ENCODE results near the gene ASB15.
A peak's percentile ranks its signal among the peaks of the same experiment; 100 is the strongest.

Gene ASB15

GRCh38 chr7:123607423-123607975 lies 5.9 kb downstream of the ASB15 start:
- no peaks in the 10 kb centered on the region for H3K36me3 ChIP-seq (ENCODE audit: insufficient read depth, low read length)
- H3K9me3 ChIP-seq (ENCODE audit: insufficient read depth, low read depth, low read length), result no peaks in the 10 kb centered on the region
- H2AFZ ChIP-seq (ENCODE audit: low read length), result no peak overlapping the region
- no peaks in the 10 kb centered on the region for H3K4me1 ChIP-seq (ENCODE audit: insufficient read depth, low read length, poor library complexity, severe bottlenecking)
- H4K20me1 ChIP-seq (ENCODE audit: insufficient read depth, low read length, poor library complexity, severe bottlenecking), result no peaks in the 10 kb centered on the region
- no peak overlapping the region for H3K4me3 ChIP-seq (ENCODE audit: low read length, poor library complexity, severe bottlenecking)
- TF ChIP-seq, protein P1, sequence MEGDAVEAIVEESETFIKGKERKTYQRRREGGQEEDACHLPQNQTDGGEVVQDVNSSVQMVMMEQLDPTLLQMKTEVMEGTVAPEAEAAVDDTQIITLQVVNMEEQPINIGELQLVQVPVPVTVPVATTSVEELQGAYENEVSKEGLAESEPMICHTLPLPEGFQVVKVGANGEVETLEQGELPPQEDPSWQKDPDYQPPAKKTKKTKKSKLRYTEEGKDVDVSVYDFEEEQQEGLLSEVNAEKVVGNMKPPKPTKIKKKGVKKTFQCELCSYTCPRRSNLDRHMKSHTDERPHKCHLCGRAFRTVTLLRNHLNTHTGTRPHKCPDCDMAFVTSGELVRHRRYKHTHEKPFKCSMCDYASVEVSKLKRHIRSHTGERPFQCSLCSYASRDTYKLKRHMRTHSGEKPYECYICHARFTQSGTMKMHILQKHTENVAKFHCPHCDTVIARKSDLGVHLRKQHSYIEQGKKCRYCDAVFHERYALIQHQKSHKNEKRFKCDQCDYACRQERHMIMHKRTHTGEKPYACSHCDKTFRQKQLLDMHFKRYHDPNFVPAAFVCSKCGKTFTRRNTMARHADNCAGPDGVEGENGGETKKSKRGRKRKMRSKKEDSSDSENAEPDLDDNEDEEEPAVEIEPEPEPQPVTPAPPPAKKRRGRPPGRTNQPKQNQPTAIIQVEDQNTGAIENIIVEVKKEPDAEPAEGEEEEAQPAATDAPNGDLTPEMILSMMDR (conservative IDR thresholded peaks at IDR 0.05; ENCODE audit: low read length), result no peak
- TF ChIP-seq EZH2phosphoT487 (IDR thresholded peaks at IDR 0.05; ENCODE audit: borderline replicate concordance), result no peak
- no peak overlapping the region for H3K4me2 ChIP-seq (ENCODE audit: low read depth, low read length, poor library complexity, severe bottlenecking)
- H3K79me2 ChIP-seq (ENCODE audit: insufficient read depth, low read length), result no peaks in the 10 kb centered on the region
- H3F3A ChIP-seq (ENCODE audit: low read depth), result no peaks in the 10 kb centered on the region
- H3K9me2 ChIP-seq (replicated peaks; ENCODE audit: low read depth, low read length), result no peaks in the 10 kb centered on the region
- no peaks in the 10 kb centered on the region for H3K27me3 ChIP-seq (ENCODE audit: insufficient read depth, low read length, poor library complexity, severe bottlenecking)
- no peak overlapping the region for H3K9ac ChIP-seq (ENCODE audit: low read depth, low read length, poor library complexity, severe bottlenecking)

DNA sequence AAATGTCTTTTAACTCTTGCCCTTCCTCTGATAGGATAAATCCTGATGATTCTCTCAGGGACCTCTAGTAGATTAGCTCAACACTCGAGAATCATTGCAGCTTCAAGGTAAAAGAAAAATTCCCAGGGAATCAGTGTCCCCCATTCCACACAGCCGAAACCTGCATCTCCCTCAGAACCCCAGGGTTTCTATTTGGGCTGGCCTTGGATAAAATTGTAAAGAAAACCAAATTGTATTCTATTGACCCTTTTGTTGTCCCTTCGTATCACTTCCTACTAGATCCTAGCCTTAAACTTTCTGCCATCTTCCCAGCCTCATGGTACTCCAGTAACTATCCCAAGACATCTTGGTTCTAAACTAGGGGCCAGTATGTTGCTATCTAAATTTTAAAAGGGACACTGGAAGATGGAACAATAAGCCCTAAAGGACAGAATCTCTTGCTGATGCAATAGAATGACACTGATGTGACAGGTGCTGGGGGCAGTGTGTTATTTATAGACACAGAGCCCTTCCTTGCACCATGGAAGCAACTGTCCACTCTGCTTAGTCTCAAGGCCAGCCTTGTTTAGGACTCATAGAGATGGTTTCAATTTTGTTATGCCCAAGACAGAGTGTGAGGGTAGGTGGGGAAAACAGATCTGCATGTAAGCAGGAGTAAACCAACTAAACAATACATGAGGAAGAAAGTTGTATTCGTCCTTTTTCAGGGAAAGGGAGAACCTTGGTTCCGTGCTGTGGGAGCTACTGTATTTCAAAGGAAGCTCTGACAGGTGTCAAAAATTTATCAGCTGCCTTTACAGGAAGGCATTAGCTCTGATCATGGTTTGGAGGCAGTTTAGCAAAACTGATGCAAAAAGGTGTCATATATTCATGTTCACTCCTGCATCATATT lies 7.6 kb downstream of the ASB15 start:
- Histone ChIP-seq H3K4me1 (ENCODE audit: insufficient read depth, low read length, poor library complexity, severe bottlenecking) (no peaks in the 10 kb centered on the region), H3K9me3 (ENCODE audit: insufficient read depth, low read depth, low read length) (no peaks in the 10 kb centered on the region), H3K27me3 (ENCODE audit: insufficient read depth, low read length, poor library complexity, severe bottlenecking) (no peaks in the 10 kb centered on the region), H3K79me2 (ENCODE audit: insufficient read depth, low read length) (no peaks in the 10 kb centered on the region), H3K9me2 (replicated peaks; ENCODE audit: low read depth, low read length) (no peaks in the 10 kb centered on the region), H3K4me3 (ENCODE audit: low read length, poor library complexity, severe bottlenecking) (no peak overlapping the region), H2AFZ (ENCODE audit: low read length) (0 out of 2 replicates have a peak overlapping the region, but pooled peaks have one; percentile 20), H4K20me1 (ENCODE audit: insufficient read depth, low read length, poor library complexity, severe bottlenecking) (no peaks in the 10 kb centered on the region), H3F3A (ENCODE audit: low read depth) (no peaks in the 10 kb centered on the region), H3K9ac (ENCODE audit: low read depth, low read length, poor library complexity, severe bottlenecking) (no peak overlapping the region), H3K4me2 (ENCODE audit: low read depth, low read length, poor library complexity, severe bottlenecking) (no peak overlapping the region), H3K36me3 (ENCODE audit: insufficient read depth, low read length) (no peaks in the 10 kb centered on the region)
- TF ChIP-seq, protein P1 (conservative IDR thresholded peaks at IDR 0.05; ENCODE audit: low read length), result no peak
- no peak for TF ChIP-seq EZH2phosphoT487 (IDR thresholded peaks at IDR 0.05; ENCODE audit: borderline replicate concordance)

DNA sequence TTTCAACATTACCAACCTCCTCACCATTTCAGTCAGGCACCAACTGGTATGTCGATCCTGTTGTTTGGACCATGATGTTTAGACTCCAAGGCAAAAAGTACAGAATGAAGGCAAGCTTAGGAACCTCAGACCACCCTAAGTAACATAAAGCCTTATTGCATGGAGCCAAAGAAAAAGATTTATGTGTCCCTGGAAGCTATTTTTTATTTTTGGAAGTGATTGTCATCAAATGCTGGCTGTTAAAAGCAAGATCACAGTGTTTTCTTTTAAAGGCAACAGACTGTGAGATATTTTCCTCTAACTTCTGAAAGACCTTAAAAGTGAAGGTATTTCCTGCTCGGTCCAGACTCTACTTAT lies 8.2 kb downstream of the ASB15 start:
- Histone ChIP-seq H3K9me3 (ENCODE audit: insufficient read depth, low read depth, low read length) (no peaks in the 10 kb centered on the region), H2AFZ (ENCODE audit: low read length) (no peak overlapping the region), H3K4me3 (ENCODE audit: low read length, poor library complexity, severe bottlenecking) (no peak overlapping the region), H3K36me3 (ENCODE audit: insufficient read depth, low read length) (no peaks in the 10 kb centered on the region), H3K27me3 (ENCODE audit: insufficient read depth, low read length, poor library complexity, severe bottlenecking) (no peaks in the 10 kb centered on the region), H3K79me2 (ENCODE audit: insufficient read depth, low read length) (no peaks in the 10 kb centered on the region), H3K9me2 (replicated peaks; ENCODE audit: low read depth, low read length) (no peaks in the 10 kb centered on the region), H3K4me2 (ENCODE audit: low read depth, low read length, poor library complexity, severe bottlenecking) (no peak overlapping the region), H3K4me1 (ENCODE audit: insufficient read depth, low read length, poor library complexity, severe bottlenecking) (no peaks in the 10 kb centered on the region), H4K20me1 (ENCODE audit: insufficient read depth, low read length, poor library complexity, severe bottlenecking) (no peaks in the 10 kb centered on the region), H3F3A (ENCODE audit: low read depth) (no peaks in the 10 kb centered on the region), H3K9ac (ENCODE audit: low read depth, low read length, poor library complexity, severe bottlenecking) (no peak overlapping the region)
- TF ChIP-seq EZH2phosphoT487 (IDR thresholded peaks at IDR 0.05; ENCODE audit: borderline replicate concordance), result no peak
- TF ChIP-seq, protein P1 (conservative IDR thresholded peaks at IDR 0.05; ENCODE audit: low read length), result no peak
